Measurements from ENCODE around the gene ITPK1.

DNA sequence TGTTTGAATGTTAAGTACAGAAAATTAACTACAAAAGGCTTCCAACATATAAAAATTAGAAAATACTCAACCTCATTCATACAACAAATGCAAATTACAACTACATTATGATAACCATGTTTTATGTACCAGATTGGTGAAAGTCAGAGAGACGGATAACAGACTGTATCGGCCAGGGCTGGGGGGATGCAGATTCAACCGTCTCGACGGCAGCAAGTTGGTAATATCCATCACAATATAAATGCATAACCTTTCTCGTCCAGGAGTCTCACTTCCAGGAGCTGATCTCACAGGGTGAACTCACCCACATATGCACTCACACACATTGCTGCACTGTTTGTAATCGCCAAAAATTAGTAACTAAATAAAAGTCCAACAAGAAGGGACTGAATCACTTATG, 89.4 kb downstream of the ITPK1 start:
- TF ChIP-seq CTCF (IDR thresholded peaks at IDR 0.05), result no peak
- TF ChIP-seq POLR2AphosphoS5 (IDR thresholded peaks at IDR 0.05), result no peak

Measured in transverse colon (tissue), 4 donors.